SK-N-SH (cell line): ENCODE results near the gene GAL3ST3. TPM values are rescaled to one million over a fixed set of nuclear protein-coding genes. Genes with fewer than 3 reads are reported as not detected.

ENCODE experiments used
- CTCF ChIA-PET: fragments of 300-600, 350-600 bp; formaldehyde crosslinking; extraction: SDS; loops from one replicate; lab custom pipeline; 2021; lab: Yijun Ruan, JAX
- POLR2A ChIA-PET: fragments of 350-600 bp; sonication (Branson Sonifier 250); formaldehyde crosslinking; extraction: SDS; loops from one replicate; lab custom pipeline; 2020; ENCODE audit warnings: antibody characterized with exemption, inconsistent platforms; lab: Yijun Ruan, JAX
- DNase-seq: peaks from one replicate; pipeline ENCODE4 v3.0.0; 2012
- H2AFZ ChIP-seq: fragments of 200-600 bp; sonication (generic); 2 replicates; pipeline ENCODE4 v1.8.1; 2016; ENCODE audit warnings: antibody characterized with exemption, mild to moderate bottlenecking, low read depth
- H3F3A ChIP-seq: fragments of 200-600 bp; sonication (generic); replicated peaks from 2 replicates; pipeline ENCODE3; 2016; ENCODE audit warnings: antibody characterized with exemption, mild to moderate bottlenecking; ENCODE audit not compliant: insufficient read depth
- H3K27ac ChIP-seq, 2 experiments: fragments of 200-500 bp in 1 of 2; fragments of 200-600 bp in 1 of 2; sonication (Bioruptor generic) in 1 of 2; sonication (generic), shearing (Covaris generic) in 1 of 2; 2 replicates each; pipeline versions ENCODE4 v1.5.1 to v1.6.1; 2014 to 2016; ENCODE audit warnings: low read depth in 2 of 2, inconsistent platforms in 1 of 2, low read length in 1 of 2, mild to moderate bottlenecking in 1 of 2, mixed read lengths in 1 of 2
- H3K27me3 ChIP-seq: fragments of 200-600 bp; sonication (generic), shearing (Covaris generic); 2 replicates; pipeline ENCODE4 v1.6.1; 2016; ENCODE audit warnings: mixed run types; ENCODE audit not compliant: insufficient read depth
- H3K36me3 ChIP-seq, 2 experiments: fragments of 200-500 bp in 1 of 2; fragments of 200-600 bp in 1 of 2; sonication (Bioruptor generic) in 1 of 2; sonication (generic) in 1 of 2; replicated peaks in 1 of 2; 2 replicates each; pipeline versions ENCODE3 to v1.5.1; 2014 to 2016; ENCODE audit warnings: low read length in 1 of 2, mild to moderate bottlenecking in 1 of 2; ENCODE audit not compliant: insufficient read depth in 2 of 2, control insufficient read depth in 1 of 2
- H3K4me1 ChIP-seq, 2 experiments: fragments of 200-500 bp in 1 of 2; fragments of 200-600 bp in 1 of 2; sonication (Bioruptor generic) in 1 of 2; sonication (generic), shearing (Covaris generic) in 1 of 2; 2 replicates each; pipeline versions ENCODE4 v1.5.1 to v1.6.1; 2014 to 2016; ENCODE audit warnings: low read depth in 1 of 2, low read length in 1 of 2, mixed run types in 1 of 2; ENCODE audit not compliant: insufficient read depth in 2 of 2, control insufficient read depth in 1 of 2
- H3K4me2 ChIP-seq: fragments of 200-600 bp; sonication (generic), shearing (Covaris generic); 2 replicates; pipeline ENCODE4 v1.6.1; 2017; ENCODE audit warnings: mixed run types
- H3K4me3 ChIP-seq, 2 experiments: fragments of 200-500 bp in 1 of 2; fragments of 200-600 bp in 1 of 2; sonication (Bioruptor generic) in 1 of 2; sonication (generic), shearing (Covaris generic) in 1 of 2; 2 replicates each; pipeline versions ENCODE4 v1.5.1 to v1.8.1; 2014 to 2016; ENCODE audit warnings: low read depth in 2 of 2, inconsistent platforms in 1 of 2, low read length in 1 of 2, mild to moderate bottlenecking in 1 of 2, mixed read lengths in 1 of 2, moderate library complexity in 1 of 2
- H3K79me2 ChIP-seq: fragments of 200-600 bp; sonication (generic); 2 replicates; pipeline ENCODE4 v1.8.1; 2017; ENCODE audit warnings: mild to moderate bottlenecking; ENCODE audit not compliant: insufficient read depth
- H3K9ac ChIP-seq: fragments of 200-600 bp; sonication (generic); 2 replicates; pipeline ENCODE4 v1.6.1; 2017; ENCODE audit warnings: mixed run types
- H3K9me2 ChIP-seq: fragments of 200-600 bp; sonication (generic); 2 replicates; pipeline ENCODE4 v1.6.1; 2017; ENCODE audit warnings: mixed run types
- H3K9me3 ChIP-seq: fragments of 200-600 bp; sonication (generic); 2 replicates; pipeline ENCODE4 v1.6.1; 2017; ENCODE audit warnings: mixed run types, mild to moderate bottlenecking, moderate library complexity
- H4K20me1 ChIP-seq: fragments of 200-600 bp; sonication (generic); 2 replicates; pipeline ENCODE4 v1.6.1; 2017; ENCODE audit warnings: mild to moderate bottlenecking, mixed run types; ENCODE audit not compliant: insufficient read depth
- CTCF ChIP-seq: fragments of 200-600 bp; sonication (generic); IDR thresholded peaks from 2 replicates; pipeline ENCODE4 v1.6.1; 2017; ENCODE audit warnings: antibody characterized with exemption, mild to moderate bottlenecking, moderate library complexity
- EP300 ChIP-seq, 2 experiments: IDR thresholded peaks; 2 replicates each; pipeline versions ENCODE4 v1.4.0 to v1.6.1; 2012; ENCODE audit warnings: borderline replicate concordance in 1 of 2, low read depth in 1 of 2, low read length in 1 of 2
- EZH2phosphoT487 ChIP-seq: fragments of 200-600 bp; sonication (generic); IDR thresholded peaks from 2 replicates; pipeline ENCODE4 v1.6.1; 2017; ENCODE audit warnings: low read depth, mixed run types, mild to moderate bottlenecking, antibody characterized with exemption, moderate library complexity, borderline replicate concordance
- FOXM1 ChIP-seq: IDR thresholded peaks from 2 replicates; pipeline ENCODE4 v1.4.0; 2012; ENCODE audit warnings: low read depth, mild to moderate bottlenecking
- RAD21 ChIP-seq: IDR thresholded peaks from 2 replicates; pipeline ENCODE4 v1.6.1; 2012; ENCODE audit warnings: mild to moderate bottlenecking, low read length
- RFX5 ChIP-seq: IDR thresholded peaks from 2 replicates; pipeline ENCODE4 v1.6.1; 2012; ENCODE audit warnings: mild to moderate bottlenecking, improper control_type of control experiment, low read length
- RXRA ChIP-seq: IDR thresholded peaks from 2 replicates; pipeline ENCODE4 v1.4.0; 2012; ENCODE audit warnings: low read depth, mild to moderate bottlenecking, borderline replicate concordance
- SIN3A ChIP-seq: IDR thresholded peaks from 2 replicates; pipeline ENCODE4 v1.6.1; 2012; ENCODE audit warnings: low read depth, mild to moderate bottlenecking, low read length, moderate library complexity, borderline replicate concordance
- SMC3 ChIP-seq: IDR thresholded peaks from 2 replicates; pipeline ENCODE4 v1.6.1; 2012; ENCODE audit warnings: low read depth, low read length, improper control_type of control experiment
- TAF1 ChIP-seq: IDR thresholded peaks from 2 replicates; pipeline ENCODE4 v1.6.1; 2012; ENCODE audit warnings: low read depth, mild to moderate bottlenecking, low read length, moderate library complexity, borderline replicate concordance
- TCF12 ChIP-seq: IDR thresholded peaks from 2 replicates; pipeline ENCODE4 v1.4.0; 2012
- TEAD4 ChIP-seq: IDR thresholded peaks from 2 replicates; pipeline ENCODE4 v1.4.0; 2012; ENCODE audit warnings: mild to moderate bottlenecking, borderline replicate concordance; ENCODE audit not compliant: insufficient read depth
- USF1 ChIP-seq: IDR thresholded peaks from 2 replicates; pipeline ENCODE4 v1.4.0; 2012; ENCODE audit warnings: low read depth, borderline replicate concordance
- YY1 ChIP-seq: IDR thresholded peaks from 2 replicates; pipeline ENCODE4 v1.4.0; 2012; ENCODE audit warnings: low read depth, mild to moderate bottlenecking
- ZBTB33 ChIP-seq: IDR thresholded peaks from 2 replicates; pipeline ENCODE4 v1.4.0; 2012; ENCODE audit warnings: low read depth, borderline replicate concordance
- WGBS: methylation state at CpG from one replicate; pipeline ENCODE4 v1.1.6; 2017; ENCODE audit warnings: low lambda C conversion rate; 5-methylcytosine and 5-hydroxymethylcytosine counted together
- polyA plus RNA-seq, 3 experiments: library from polyadenylated mRNA; depleted of rRNA; stranded (reverse); fragments of >200 nt; gene quantifications; 2 replicates each; pipeline ENCODE4 v1.2.3, GENCODE V29; 2012

The GAL3ST3 gene
- polyA plus RNA-seq, 1 of the 3 experiments (the other 2 are of a cell fraction): 3.2 TPM

- Histone ChIP-seq H3F3A (peaks cover 35% of the 10 kb centered on the region), H3K79me2 (peaks cover 82% of the 10 kb centered on the region), H3K9me2 (no peaks in the 10 kb centered on the region), H3K27me3 (no peaks in the 10 kb centered on the region), H4K20me1 (peaks cover 35% of the 10 kb centered on the region), H3K4me2 (no peak overlapping the region), H3K4me1 (peaks cover 16 to 24% of the 10 kb centered on the region in 2 experiments; a peak in 3 of 4 replicates), H3K4me3 (no peak overlapping the region), H3K36me3 (peaks cover 25 to 27% of the 10 kb centered on the region in 2 experiments), H2AFZ (no peak overlapping the region), H3K9me3 (no peaks in the 10 kb centered on the region), H3K9ac (no peak overlapping the region), H3K27ac (no peak overlapping the region)
- ChIA-PET CTCF (interaction anchor here (1.0 to 8.2 kb wide), 2 partner anchors 11 to 61 kb away, joined by 3 to 74 read pairs; no protein-coding TSS in a partner anchor), POLR2A (no interaction called here)
- DNase-seq: no peak
- WGBS: 100% methylated on average over 1 of the region's 1 CpG
- TF ChIP-seq ZBTB33 (no peak), TCF12 (no peak), SMC3 (no peak), RXRA (no peak), RFX5 (no peak), RAD21 (no peak), YY1 (no peak), SIN3A (no peak), TEAD4 (no peak), TAF1 (no peak), FOXM1 (no peak), USF1 (no peak), CTCF (no peak), EZH2phosphoT487 (no peak)
These were observed 24.7 kb upstream of the GAL3ST3 start for GRCh38 chr11:66073669-66074068.

GRCh38 chr11:66072518-66072917 lies 23.6 kb upstream of the GAL3ST3 start:
- Histone ChIP-seq H3K36me3 (peaks cover 35 to 36% of the 10 kb centered on the region in 2 experiments), H3K9me3 (no peaks in the 10 kb centered on the region), H3K9me2 (no peaks in the 10 kb centered on the region), H3K27ac (peak overlapping the region; percentile 64 to 94; a peak in 2 of 4 replicates), H4K20me1 (peaks cover 30% of the 10 kb centered on the region), H3F3A (peaks cover 37% of the 10 kb centered on the region), H3K4me1 (peaks cover 20 to 30% of the 10 kb centered on the region in 2 experiments; a peak in 3 of 4 replicates), H3K27me3 (no peaks in the 10 kb centered on the region), H3K4me3 (peak overlapping the region; percentile 83 to 85; a peak in 3 of 4 replicates), H2AFZ (no peak overlapping the region), H3K4me2 (peak overlapping the region; percentile 93), H3K79me2 (peaks cover 71% of the 10 kb centered on the region), H3K9ac (0 out of 2 replicates have a peak overlapping the region, but pooled peaks have one; percentile 82)
- WGBS: 92% methylated on average over 8 of the region's 8 CpGs
- CTCF ChIA-PET: interaction anchor here (1.3 to 8.2 kb wide), 3 partner anchors 9 to 62 kb away, joined by 3 to 74 read pairs (median 71); no protein-coding TSS in a partner anchor
- TF ChIP-seq EP300 (IDR thresholded peaks at IDR 0.05; ENCODE audit: borderline replicate concordance in 1 of 2, low read depth in 1 of 2, low read length in 1 of 2): no peak
- POLR2A ChIA-PET: no interaction called here
- DNase-seq: no peak
